Thyroid gland (tissue), 4 donors: ENCODE measurements around the gene COG5. TPM values are rescaled to one million over a fixed set of nuclear protein-coding genes. Genes with fewer than 3 reads are reported as not detected.
"Not testable (repeated sequence)": the region's sequence is repeated elsewhere in the genome, so short reads cannot be mapped to it uniquely, and the experiment has no call there.

ENCODE experiments used
- DNase-seq, 2 donors: peaks; one replicate each; pipeline ENCODE4 v3.0.0-alpha.2; 2019
- H3K27ac ChIP-seq, 3 donors: fragments of 200-600 bp; sonication (generic); 1 replicate in 2 of 3; 2 replicates in 1 of 3; pipeline ENCODE4 v1.5.1; 2016 to 2019; ENCODE audit warnings: mild to moderate bottlenecking in 1 of 3, moderate library complexity in 1 of 3
- H3K27me3 ChIP-seq: fragments of 200-600 bp; sonication (generic); one replicate; pipeline ENCODE4 v1.5.1; 2019
- H3K36me3 ChIP-seq, 2 donors: fragments of 200-600 bp; sonication (generic); one replicate each; pipeline ENCODE4 v1.5.1; 2016 to 2019
- H3K4me1 ChIP-seq, 2 donors: fragments of 200-600 bp; sonication (generic); one replicate each; pipeline ENCODE4 v1.5.1; 2017 to 2019
- H3K4me3 ChIP-seq, 3 donors: fragments of 200-600 bp; sonication (generic); replicated peaks in 1 of 3; 1 replicate in 2 of 3; 2 replicates in 1 of 3; pipeline ENCODE4 v1.5.1; 2016; ENCODE audit warnings: mild to moderate bottlenecking in 1 of 3
- H3K9me3 ChIP-seq: fragments of 200-600 bp; sonication (generic); one replicate; pipeline ENCODE4 v1.5.1; 2017
- POLR2A ChIP-seq, 2 donors: fragments of 450-650 bp; IDR thresholded peaks; one replicate each; pipeline ENCODE4 v1.6.1; 2017; ENCODE audit warnings: antibody characterized with exemption in 2 of 2, mild to moderate bottlenecking in 2 of 2, moderate library complexity in 1 of 2
- WGBS, 2 donors: methylation state at CpG; one replicate each; pipeline ENCODE4 v1.1.5; 2017; 5-methylcytosine and 5-hydroxymethylcytosine counted together
- intact Hi-C: fragments of 100-400 bp; cut with DNase I; formaldehyde crosslinking; loops from one replicate; pipeline ENCODE4 v1.15.1; 2023
- small RNA-seq: library from RNA; depleted of rRNA; stranded (forward); fragments of <200 nt; gene quantifications from one replicate; pipeline ENCODE3, GENCODE V24; 2016
- total RNA-seq, 4 donors: library from RNA; depleted of rRNA; stranded (reverse); fragments of >200 nt; gene quantifications; one replicate each; pipeline ENCODE4 v1.2.3, GENCODE V29; 2016
- TF ChIP-seq, protein P1 (sequence below), 6 experiments: fragments of 200-600 bp in 3 of 6; fragments of 450-650 bp in 3 of 6; sonication (generic) in 3 of 6; IDR thresholded peaks; one replicate each; pipeline ENCODE4 v1.5.1; 2016 to 2019; ENCODE audit warnings: antibody characterized with exemption in 6 of 6, mild to moderate bottlenecking in 2 of 6, inconsistent platforms in 1 of 6, moderate library complexity in 1 of 6

Gene COG5
- total RNA-seq, 4 donors from 2014 or later, result 108 to 268 (median 148) TPM

GRCh38 chr7:107158028-107158427, 405.7 kb downstream of the COG5 start:
- Histone ChIP-seq H3K4me3 (no peak overlapping the region), H3K36me3 (no peaks in the 10 kb centered on the region), H3K27me3 (no peaks in the 10 kb centered on the region), H3K27ac (no peak overlapping the region), H3K4me1 (no peaks in the 10 kb centered on the region), H3K9me3 (no peaks in the 10 kb centered on the region)
- intact Hi-C loops, result no loop called here
- no peak for TF ChIP-seq POLR2A (IDR thresholded peaks at IDR 0.05)
- TF ChIP-seq, protein P1, sequence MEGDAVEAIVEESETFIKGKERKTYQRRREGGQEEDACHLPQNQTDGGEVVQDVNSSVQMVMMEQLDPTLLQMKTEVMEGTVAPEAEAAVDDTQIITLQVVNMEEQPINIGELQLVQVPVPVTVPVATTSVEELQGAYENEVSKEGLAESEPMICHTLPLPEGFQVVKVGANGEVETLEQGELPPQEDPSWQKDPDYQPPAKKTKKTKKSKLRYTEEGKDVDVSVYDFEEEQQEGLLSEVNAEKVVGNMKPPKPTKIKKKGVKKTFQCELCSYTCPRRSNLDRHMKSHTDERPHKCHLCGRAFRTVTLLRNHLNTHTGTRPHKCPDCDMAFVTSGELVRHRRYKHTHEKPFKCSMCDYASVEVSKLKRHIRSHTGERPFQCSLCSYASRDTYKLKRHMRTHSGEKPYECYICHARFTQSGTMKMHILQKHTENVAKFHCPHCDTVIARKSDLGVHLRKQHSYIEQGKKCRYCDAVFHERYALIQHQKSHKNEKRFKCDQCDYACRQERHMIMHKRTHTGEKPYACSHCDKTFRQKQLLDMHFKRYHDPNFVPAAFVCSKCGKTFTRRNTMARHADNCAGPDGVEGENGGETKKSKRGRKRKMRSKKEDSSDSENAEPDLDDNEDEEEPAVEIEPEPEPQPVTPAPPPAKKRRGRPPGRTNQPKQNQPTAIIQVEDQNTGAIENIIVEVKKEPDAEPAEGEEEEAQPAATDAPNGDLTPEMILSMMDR (IDR thresholded peaks at IDR 0.05), result no peak
- no peak for DNase-seq
- 89 to 90% methylated on average over 2 of the region's 2 CpGs for WGBS, 2 donors

DNA sequence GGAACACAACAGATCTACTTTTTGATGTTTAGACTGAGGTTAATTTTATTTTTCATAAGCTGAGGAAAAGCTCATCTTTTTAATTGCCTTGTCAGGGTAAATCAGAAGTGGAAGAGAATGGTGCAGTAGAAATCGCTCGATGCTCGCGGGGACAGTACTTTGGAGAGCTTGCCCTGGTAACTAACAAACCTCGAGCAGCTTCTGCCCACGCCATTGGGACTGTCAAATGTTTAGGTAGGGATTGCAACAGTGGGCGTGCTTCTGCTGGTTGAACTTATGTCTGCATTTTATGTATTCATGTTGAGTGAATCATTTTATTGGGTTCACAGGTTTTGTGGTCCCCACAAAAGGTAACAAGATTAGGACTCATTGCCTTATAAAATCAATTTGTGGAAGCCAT, 406.6 kb downstream of the COG5 start:
- Histone ChIP-seq H3K9me3 (no peaks in the 10 kb centered on the region), H3K4me3 (no peak overlapping the region), H3K27me3 (no peaks in the 10 kb centered on the region), H3K36me3 (no peaks in the 10 kb centered on the region), H3K27ac (no peak overlapping the region), H3K4me1 (no peaks in the 10 kb centered on the region)
- WGBS, 2 donors, result 90 to 95% methylated on average over 7 of the region's 7 CpGs
- intact Hi-C loops, result no loop called here
- DNase-seq, result no peak
- no peak for TF ChIP-seq POLR2A (IDR thresholded peaks at IDR 0.05)
- TF ChIP-seq, protein P1 (IDR thresholded peaks at IDR 0.05), result no peak

- H3K27me3 ChIP-seq, H3K4me3 ChIP-seq, H3K36me3 ChIP-seq, DNase-seq, H3K4me1 ChIP-seq, intact Hi-C loops, H3K27ac ChIP-seq, H3K9me3 ChIP-seq: not testable (repeated sequence)
- 95 to 97% methylated on average over 3 of the region's 3 CpGs for WGBS, 2 donors
Observed at GRCh38 chr7:107155726-107156125, 408.0 kb downstream of the COG5 start.

- intact Hi-C loops, result no loop called here
- WGBS, 2 donors, result 93 to 94% methylated on average over 6 of the region's 6 CpGs
- Histone ChIP-seq H3K36me3 (no peaks in the 10 kb centered on the region), H3K9me3 (no peaks in the 10 kb centered on the region), H3K27ac (no peak overlapping the region), H3K4me1 (no peaks in the 10 kb centered on the region), H3K4me3 (no peak overlapping the region), H3K27me3 (no peaks in the 10 kb centered on the region)
- DNase-seq, result no peak
- TF ChIP-seq, protein P1 (IDR thresholded peaks at IDR 0.05), result no peak
- no peak for TF ChIP-seq POLR2A (IDR thresholded peaks at IDR 0.05)
Observed at GRCh38 chr7:107154826-107155225, 408.9 kb downstream of the COG5 start.

- intact Hi-C loops, result no loop called here
- DNase-seq, result no peak
- Histone ChIP-seq H3K4me3 (no peak overlapping the region), H3K27ac (no peak overlapping the region), H3K9me3 (no peaks in the 10 kb centered on the region), H3K27me3 (no peaks in the 10 kb centered on the region), H3K4me1 (no peaks in the 10 kb centered on the region), H3K36me3 (no peaks in the 10 kb centered on the region)
- TF ChIP-seq POLR2A (IDR thresholded peaks at IDR 0.05), result no peak
- TF ChIP-seq, protein P1 (IDR thresholded peaks at IDR 0.05), result no peak
- 52 to 67% methylated on average over 4 of the region's 4 CpGs for WGBS, 2 donors
Observed at GRCh38 chr7:107152011-107152410, 411.7 kb downstream of the COG5 start.

Small RNAs within 50 kb of the gene (small RNA-seq; reads per million reads assigned to genes)
- gene AC002381.1, result not detected
- not detected for gene RF01233

Other genes with a start within 250 kb of the COG5 start
- not detected for gene GPR22, start 93.9 kb downstream of the COG5 start, total RNA-seq
- gene DUS4L, start 51 bp upstream of the COG5 start, total RNA-seq, result 10 to 100 TPM; 14.6 to 16.9 (median 16.1) TPM
- 100 to 1,000 TPM; 217 to 276 (median 221) TPM for gene BCAP29, start 16.3 kb upstream of the COG5 start, total RNA-seq
- 100 to 1,000 TPM; 193 to 299 (median 254) TPM for gene SLC26A4, start 96.9 kb upstream of the COG5 start, total RNA-seq
- gene CBLL1, start 180.2 kb upstream of the COG5 start, total RNA-seq, result 10 to 100 TPM; 27.0 to 41.6 (median 33.5) TPM
- gene SLC26A3, start 239.3 kb upstream of the COG5 start, total RNA-seq, result under 1 TPM in 1 of 4 donors, not detected in 3; 0.45 TPM